SW480 (cell line): ENCODE results near the gene FBL.

Experiments used
- DNase-seq: peaks from one replicate; pipeline ENCODE4 v3.0.0-alpha.2; 2016; ENCODE audit warnings: low spot score

The FBL gene

GRCh38 chr19:39788244-39788643 is 57.9 kb downstream of the FBL start:
- DNase-seq, result no peak
